Measurements from ENCODE around the gene MAPK8IP2.

Gene MAPK8IP2

DNA sequence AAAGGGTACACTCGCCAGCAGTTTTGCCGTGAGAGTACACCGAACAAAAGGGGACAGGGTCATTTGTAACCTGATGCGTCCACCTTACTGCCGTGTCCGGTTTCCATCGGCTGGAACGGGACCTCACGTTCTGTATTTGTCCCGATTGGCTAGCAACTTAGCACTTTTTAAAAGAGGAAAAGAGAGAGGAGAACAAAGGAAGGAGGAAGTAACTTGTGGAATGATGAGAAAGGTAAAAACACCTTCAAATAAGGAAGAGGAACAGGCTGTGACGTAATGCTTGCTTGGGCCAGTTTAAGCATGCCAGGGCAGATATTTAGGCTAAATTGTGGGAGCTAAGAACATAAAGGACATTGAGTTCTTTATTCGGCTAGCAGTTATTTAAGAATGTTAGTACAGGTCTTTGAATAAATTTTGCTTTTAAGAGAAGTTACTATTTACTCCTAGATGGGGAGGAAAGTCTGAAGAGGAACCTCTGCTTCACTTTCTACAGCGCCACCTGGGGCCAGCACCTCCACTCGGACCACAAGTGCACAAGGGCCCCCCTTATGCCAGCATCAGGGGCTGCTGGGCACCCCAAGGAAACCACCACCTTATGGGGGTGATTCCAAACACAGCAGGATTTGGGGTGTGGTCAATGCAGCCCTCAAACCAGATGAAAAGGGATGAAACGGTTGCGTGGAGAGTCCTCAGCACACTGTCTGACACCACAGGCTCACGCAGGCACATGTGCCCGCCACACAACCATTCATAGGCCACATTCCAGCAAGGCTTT lies 21.5 kb downstream of the MAPK8IP2 start:
- Histone ChIP-seq H3K4me3 (ENCODE audit: low read depth in 1 of 2, low read length in 2 of 2) (peak overlapping the region in 1 of 2 donors; percentile 55), H3K27me3 (ENCODE audit: low read depth, low read length) (peaks cover 4% of the 10 kb centered on the region), H3K4me1 (ENCODE audit: control insufficient read depth in 1 of 2, insufficient read depth in 2 of 2, low read length in 2 of 2) (peaks cover 12 to 21% of the 10 kb centered on the region in 2 donors), H3K9me3 (ENCODE audit: control insufficient read depth in 1 of 2, low read length in 2 of 2) (no peaks in the 10 kb centered on the region), H3K36me3 (ENCODE audit: control insufficient read depth in 1 of 2, insufficient read depth in 2 of 2, low read length in 2 of 2) (no peaks in the 10 kb centered on the region), H3K27ac (ENCODE audit: low read length) (peak overlapping the region; percentile 81)

GRCh38 chr22:50622723-50623327 lies 22.2 kb downstream of the MAPK8IP2 start:
- Histone ChIP-seq H3K27ac (ENCODE audit: low read length) (peak overlapping the region; percentile 81), H3K27me3 (ENCODE audit: low read depth, low read length) (peaks cover 4% of the 10 kb centered on the region), H3K4me3 (ENCODE audit: low read depth in 1 of 2, low read length in 2 of 2) (no peak overlapping the region), H3K4me1 (ENCODE audit: control insufficient read depth in 1 of 2, insufficient read depth in 2 of 2, low read length in 2 of 2) (peaks cover 12 to 27% of the 10 kb centered on the region in 2 donors), H3K9me3 (ENCODE audit: control insufficient read depth in 1 of 2, low read length in 2 of 2) (no peaks in the 10 kb centered on the region), H3K36me3 (ENCODE audit: control insufficient read depth in 1 of 2, insufficient read depth in 2 of 2, low read length in 2 of 2) (no peaks in the 10 kb centered on the region)

GRCh38 chr22:50624347-50625130 lies 23.9 kb downstream of the MAPK8IP2 start:
- H3K27me3 ChIP-seq (ENCODE audit: low read depth, low read length) = peaks cover 3% of the 10 kb centered on the region
- no peaks in the 10 kb centered on the region for H3K9me3 ChIP-seq (ENCODE audit: control insufficient read depth in 1 of 2, low read length in 2 of 2)
- peaks cover 17 to 36% of the 10 kb centered on the region in 2 donors for H3K4me1 ChIP-seq (ENCODE audit: control insufficient read depth in 1 of 2, insufficient read depth in 2 of 2, low read length in 2 of 2)
- no peak overlapping the region for H3K27ac ChIP-seq (ENCODE audit: low read length)
- H3K4me3 ChIP-seq (ENCODE audit: low read depth in 1 of 2, low read length in 2 of 2) = no peak overlapping the region
- H3K36me3 ChIP-seq (ENCODE audit: control insufficient read depth in 1 of 2, insufficient read depth in 2 of 2, low read length in 2 of 2) = no peaks in the 10 kb centered on the region

DNA sequence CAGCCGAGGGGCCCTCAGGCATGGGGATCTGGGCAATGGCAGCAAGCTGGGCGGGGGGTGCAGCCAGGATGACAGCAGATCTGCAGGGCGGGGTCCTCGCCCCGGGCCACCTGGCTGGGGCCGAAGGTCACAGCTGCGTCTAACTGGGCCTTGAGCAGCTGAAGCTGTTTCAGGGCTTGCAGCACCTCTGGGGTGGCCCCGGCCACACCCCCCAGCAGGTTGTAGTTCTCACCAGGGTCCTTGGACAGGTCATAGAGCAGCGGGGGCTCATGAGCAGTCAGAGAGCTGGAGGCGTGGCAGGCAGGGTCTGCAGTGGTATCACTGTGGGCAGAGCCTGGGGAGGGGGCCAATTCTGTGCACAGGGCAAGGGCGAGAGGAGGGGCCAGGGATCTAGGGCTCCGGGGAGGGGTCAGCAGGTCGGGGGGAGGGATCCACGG lies 24.6 kb downstream of the MAPK8IP2 start:
- no peak overlapping the region for H3K27ac ChIP-seq (ENCODE audit: low read length)
- no peak overlapping the region for H3K4me3 ChIP-seq (ENCODE audit: low read depth in 1 of 2, low read length in 2 of 2)
- H3K36me3 ChIP-seq (ENCODE audit: control insufficient read depth in 1 of 2, insufficient read depth in 2 of 2, low read length in 2 of 2) = no peaks in the 10 kb centered on the region
- H3K27me3 ChIP-seq (ENCODE audit: low read depth, low read length) = no peaks in the 10 kb centered on the region
- no peaks in the 10 kb centered on the region for H3K9me3 ChIP-seq (ENCODE audit: control insufficient read depth in 1 of 2, low read length in 2 of 2)
- peaks cover 17 to 31% of the 10 kb centered on the region in 2 donors for H3K4me1 ChIP-seq (ENCODE audit: control insufficient read depth in 1 of 2, insufficient read depth in 2 of 2, low read length in 2 of 2)

DNA sequence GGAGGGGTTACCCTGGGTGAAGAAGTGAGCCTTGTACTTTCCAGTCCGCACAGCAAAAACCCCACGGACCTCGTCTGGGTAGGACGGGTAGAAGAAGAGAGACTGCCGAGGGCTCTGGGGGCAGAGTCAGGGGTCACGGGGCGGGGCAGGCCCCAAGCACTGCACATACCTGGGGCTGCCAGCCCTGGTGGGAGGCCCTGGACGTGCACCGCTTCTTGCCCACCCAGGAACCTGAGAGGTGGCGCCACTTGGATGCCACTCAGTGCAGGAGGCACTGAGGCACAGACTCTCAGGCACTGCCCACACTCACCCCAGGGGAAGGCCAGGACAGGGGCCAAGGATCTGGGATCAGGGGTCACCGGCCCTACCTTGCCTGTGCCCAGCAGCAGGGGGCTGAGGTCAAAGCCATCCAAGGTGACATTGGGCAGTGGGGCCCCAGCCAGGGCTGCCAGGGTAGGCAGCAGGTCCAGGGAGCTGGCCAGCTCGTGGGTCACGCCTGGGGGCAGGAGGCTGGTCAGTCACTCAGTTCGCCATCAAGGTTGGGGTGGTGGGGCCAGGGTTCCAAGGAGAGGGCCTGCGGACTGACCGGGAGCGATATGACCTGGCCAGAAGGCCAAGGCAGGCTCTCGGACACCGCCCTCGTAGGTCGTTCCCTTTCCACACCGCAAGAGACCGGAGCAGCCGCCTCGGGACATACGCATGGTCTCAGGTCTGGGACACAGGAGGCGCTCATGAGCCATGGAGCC lies 25.1 kb downstream of the MAPK8IP2 start:
- Histone ChIP-seq H3K36me3 (ENCODE audit: control insufficient read depth in 1 of 2, insufficient read depth in 2 of 2, low read length in 2 of 2) (no peaks in the 10 kb centered on the region), H3K27me3 (ENCODE audit: low read depth, low read length) (no peaks in the 10 kb centered on the region), H3K27ac (ENCODE audit: low read length) (no peak overlapping the region), H3K4me1 (ENCODE audit: control insufficient read depth in 1 of 2, insufficient read depth in 2 of 2, low read length in 2 of 2) (peaks cover 13 to 26% of the 10 kb centered on the region in 2 donors), H3K9me3 (ENCODE audit: control insufficient read depth in 1 of 2, low read length in 2 of 2) (no peaks in the 10 kb centered on the region), H3K4me3 (ENCODE audit: low read depth in 1 of 2, low read length in 2 of 2) (no peak overlapping the region)

DNA sequence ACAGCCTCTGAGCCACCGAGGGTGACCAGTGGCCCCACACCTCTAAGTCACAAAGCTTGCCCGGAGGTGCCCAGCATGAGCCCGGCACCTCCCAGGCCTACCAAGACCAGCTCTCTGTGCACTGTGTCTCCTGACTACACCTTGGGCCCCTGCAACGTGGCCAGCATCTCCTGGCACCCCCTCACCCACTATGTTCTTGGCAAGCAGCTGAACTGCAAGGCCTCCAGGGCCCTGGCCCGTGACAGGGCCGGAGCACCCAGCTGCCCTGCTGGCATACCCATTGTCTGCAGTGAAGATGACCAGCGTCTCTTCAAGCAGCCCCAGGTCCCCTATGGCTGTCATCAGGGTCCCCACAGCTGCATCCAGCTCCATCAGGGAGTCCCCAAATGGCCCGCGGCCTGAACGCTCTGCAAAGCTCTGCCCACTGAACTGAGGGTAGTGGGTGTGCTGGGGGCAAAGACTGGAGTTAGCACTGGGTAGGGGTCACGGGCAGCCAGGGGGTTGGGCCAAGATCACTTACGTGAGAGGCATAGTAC lies 25.8 kb downstream of the MAPK8IP2 start:
- no peaks in the 10 kb centered on the region for H3K9me3 ChIP-seq (ENCODE audit: control insufficient read depth in 1 of 2, low read length in 2 of 2)
- no peak overlapping the region for H3K27ac ChIP-seq (ENCODE audit: low read length)
- no peak overlapping the region for H3K4me3 ChIP-seq (ENCODE audit: low read depth in 1 of 2, low read length in 2 of 2)
- H3K27me3 ChIP-seq (ENCODE audit: low read depth, low read length) = no peaks in the 10 kb centered on the region
- H3K36me3 ChIP-seq (ENCODE audit: control insufficient read depth in 1 of 2, insufficient read depth in 2 of 2, low read length in 2 of 2) = no peaks in the 10 kb centered on the region
- peaks cover 7 to 23% of the 10 kb centered on the region in 2 donors for H3K4me1 ChIP-seq (ENCODE audit: control insufficient read depth in 1 of 2, insufficient read depth in 2 of 2, low read length in 2 of 2)

DNA sequence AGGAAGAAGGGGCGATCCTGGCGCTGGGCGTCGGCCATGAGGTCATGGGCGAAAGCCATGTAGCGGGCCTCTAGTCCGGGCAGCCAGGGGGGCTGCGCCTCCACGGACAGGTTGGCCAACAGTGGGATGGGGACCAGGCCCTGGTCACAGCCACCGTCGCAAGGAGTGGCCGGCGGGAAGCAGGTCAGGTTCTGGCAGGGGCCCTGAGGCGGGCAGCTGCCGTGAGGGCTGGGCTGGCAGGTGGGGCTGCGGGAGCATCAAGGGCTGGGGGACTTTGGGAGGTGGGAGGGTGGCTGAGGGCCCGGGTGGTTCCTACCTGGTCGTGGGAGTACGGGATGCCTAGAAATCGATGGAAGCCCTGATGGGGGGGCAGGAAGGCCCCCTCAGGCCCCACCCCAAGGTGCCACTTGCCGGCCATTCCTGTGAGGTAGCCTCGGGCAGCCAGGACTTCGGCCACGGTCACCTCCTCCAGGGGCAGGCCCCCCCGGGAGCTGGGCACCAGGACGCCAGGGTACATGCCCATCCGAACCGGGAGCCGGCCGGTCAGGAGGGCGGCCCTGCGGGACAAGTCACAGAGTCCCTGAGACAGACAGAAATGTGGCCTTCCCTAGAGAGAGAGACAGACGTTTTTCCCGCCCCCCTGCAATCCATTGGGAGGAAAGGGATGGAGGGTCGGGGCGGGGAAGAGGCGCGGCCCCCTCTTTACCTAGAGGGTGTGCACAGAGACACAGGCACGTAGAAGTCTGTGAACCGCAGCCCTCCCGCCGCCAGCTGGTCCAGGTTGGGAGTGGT lies 26.5 kb downstream of the MAPK8IP2 start:
- Histone ChIP-seq H3K27me3 (ENCODE audit: low read depth, low read length) (no peaks in the 10 kb centered on the region), H3K36me3 (ENCODE audit: control insufficient read depth in 1 of 2, insufficient read depth in 2 of 2, low read length in 2 of 2) (no peaks in the 10 kb centered on the region), H3K4me1 (ENCODE audit: control insufficient read depth in 1 of 2, insufficient read depth in 2 of 2, low read length in 2 of 2) (peaks cover 6 to 23% of the 10 kb centered on the region in 2 donors), H3K4me3 (ENCODE audit: low read depth in 1 of 2, low read length in 2 of 2) (peak overlapping the region; percentile 64 to 75), H3K9me3 (ENCODE audit: control insufficient read depth in 1 of 2, low read length in 2 of 2) (no peaks in the 10 kb centered on the region), H3K27ac (ENCODE audit: low read length) (no peak overlapping the region)

DNA sequence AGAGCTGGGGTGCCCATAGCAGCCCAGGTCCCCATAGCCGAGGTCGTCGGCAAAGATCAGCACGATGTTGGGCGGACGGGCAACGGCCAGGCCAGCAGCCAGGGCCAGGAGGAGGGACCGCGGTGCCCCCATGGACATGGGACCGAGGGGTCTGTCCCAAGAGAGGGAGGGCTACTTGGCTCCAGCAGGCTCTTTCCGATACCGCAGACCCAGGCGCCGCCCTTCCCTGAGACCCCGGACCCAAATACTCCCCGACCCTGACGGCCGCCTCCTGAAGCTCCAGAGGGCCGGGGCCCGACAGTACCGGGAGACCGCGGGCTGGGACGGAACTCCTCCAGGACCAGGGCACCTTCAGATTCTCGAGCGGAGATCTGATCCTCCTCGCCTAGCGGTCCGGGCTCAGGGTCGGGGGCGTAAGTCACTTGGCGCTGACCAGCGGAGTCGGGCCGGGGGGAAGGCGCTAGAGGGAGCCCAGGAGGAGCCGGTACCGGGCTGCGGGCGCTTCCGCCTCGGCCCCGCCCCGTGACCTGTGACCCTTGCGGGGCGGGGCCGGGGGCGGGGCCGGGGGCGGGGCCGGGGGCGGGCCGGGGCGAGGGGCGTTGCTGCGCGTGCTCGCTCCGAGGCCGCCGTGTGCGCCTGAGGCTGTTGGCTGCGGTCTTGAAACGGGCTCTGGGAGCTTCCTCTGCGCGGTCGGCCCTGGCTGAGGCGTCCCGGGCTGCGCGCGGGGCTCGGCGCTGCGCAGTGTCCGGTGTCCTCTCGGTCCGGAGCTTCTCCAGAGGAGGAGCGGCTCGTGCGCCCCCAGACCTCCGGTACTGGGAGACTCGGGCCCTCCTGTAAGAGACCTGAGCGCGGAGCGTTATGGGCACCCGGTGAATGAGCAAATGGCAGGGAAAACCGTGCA lies 27.3 kb downstream of the MAPK8IP2 start, which contains the start of gene ARSA:
Gene ARSA, minus strand, starts transcription at position 511 of the 901 bp plus-strand sequence. Its CDS starts 373 bp downstream, at position 138.
- no peaks in the 10 kb centered on the region for H3K27me3 ChIP-seq (ENCODE audit: low read depth, low read length)

GRCh38 chr22:50628543-50629134 lies 28.0 kb downstream of the MAPK8IP2 start:
- H3K36me3 ChIP-seq (ENCODE audit: control insufficient read depth in 1 of 2, insufficient read depth in 2 of 2, low read length in 2 of 2) = no peaks in the 10 kb centered on the region
- H3K27ac ChIP-seq (ENCODE audit: low read length) = no peak overlapping the region
- H3K4me3 ChIP-seq (ENCODE audit: low read depth in 1 of 2, low read length in 2 of 2) = peak overlapping the region; percentile 75
- no peaks in the 10 kb centered on the region for H3K27me3 ChIP-seq (ENCODE audit: low read depth, low read length)
- peaks cover 6 to 23% of the 10 kb centered on the region in 2 donors for H3K4me1 ChIP-seq (ENCODE audit: control insufficient read depth in 1 of 2, insufficient read depth in 2 of 2, low read length in 2 of 2)
- H3K9me3 ChIP-seq (ENCODE audit: control insufficient read depth in 1 of 2, low read length in 2 of 2) = no peaks in the 10 kb centered on the region

More for the DNA sequence above, 27.3 kb downstream of the MAPK8IP2 start, which contains the start of gene ARSA:
- Histone ChIP-seq H3K9me3 (ENCODE audit: control insufficient read depth in 1 of 2, low read length in 2 of 2) (no peaks in the 10 kb centered on the region), H3K36me3 (ENCODE audit: control insufficient read depth in 1 of 2, insufficient read depth in 2 of 2, low read length in 2 of 2) (no peaks in the 10 kb centered on the region), H3K27ac (ENCODE audit: low read length) (no peak within 1 kb of the TSS), H3K4me3 (ENCODE audit: low read depth in 1 of 2, low read length in 2 of 2) (peak within 1 kb of the TSS; percentile 75), H3K4me1 (ENCODE audit: control insufficient read depth in 1 of 2, insufficient read depth in 2 of 2, low read length in 2 of 2) (peaks cover 6 to 23% of the 10 kb centered on the region in 2 donors)
